ENCODE results near the gene DKKL1.

DNA sequence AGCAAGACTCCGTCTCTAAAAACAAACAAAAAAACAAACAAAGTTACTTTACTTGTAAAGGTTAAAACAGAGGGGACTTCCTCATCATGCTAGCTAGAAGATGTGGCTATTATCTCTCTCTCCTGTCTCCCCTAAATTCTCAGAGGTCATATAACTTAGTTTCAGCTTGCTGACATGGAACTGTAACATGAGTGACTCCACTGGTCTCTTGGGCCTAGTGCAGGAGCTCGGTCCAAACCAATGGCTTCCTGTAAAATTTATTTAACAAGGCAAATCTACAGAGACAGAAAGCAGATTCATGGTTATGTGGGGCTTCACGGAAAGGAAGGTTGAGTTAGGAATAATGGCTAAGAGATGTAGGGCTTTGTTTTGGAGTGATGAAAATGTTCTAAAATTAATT is 14.8 kb downstream of the DKKL1 start:
- TF ChIP-seq, protein P1, sequence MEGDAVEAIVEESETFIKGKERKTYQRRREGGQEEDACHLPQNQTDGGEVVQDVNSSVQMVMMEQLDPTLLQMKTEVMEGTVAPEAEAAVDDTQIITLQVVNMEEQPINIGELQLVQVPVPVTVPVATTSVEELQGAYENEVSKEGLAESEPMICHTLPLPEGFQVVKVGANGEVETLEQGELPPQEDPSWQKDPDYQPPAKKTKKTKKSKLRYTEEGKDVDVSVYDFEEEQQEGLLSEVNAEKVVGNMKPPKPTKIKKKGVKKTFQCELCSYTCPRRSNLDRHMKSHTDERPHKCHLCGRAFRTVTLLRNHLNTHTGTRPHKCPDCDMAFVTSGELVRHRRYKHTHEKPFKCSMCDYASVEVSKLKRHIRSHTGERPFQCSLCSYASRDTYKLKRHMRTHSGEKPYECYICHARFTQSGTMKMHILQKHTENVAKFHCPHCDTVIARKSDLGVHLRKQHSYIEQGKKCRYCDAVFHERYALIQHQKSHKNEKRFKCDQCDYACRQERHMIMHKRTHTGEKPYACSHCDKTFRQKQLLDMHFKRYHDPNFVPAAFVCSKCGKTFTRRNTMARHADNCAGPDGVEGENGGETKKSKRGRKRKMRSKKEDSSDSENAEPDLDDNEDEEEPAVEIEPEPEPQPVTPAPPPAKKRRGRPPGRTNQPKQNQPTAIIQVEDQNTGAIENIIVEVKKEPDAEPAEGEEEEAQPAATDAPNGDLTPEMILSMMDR (IDR thresholded peaks at IDR 0.05; ENCODE audit: poor library complexity): no peak
- no peak for TF ChIP-seq EZH2 (IDR thresholded peaks at IDR 0.05; ENCODE audit: borderline replicate concordance)
